GM12865 (cell line): ENCODE measurements around the gene PIEZO1.

ENCODE experiments used
- DNase-seq: peaks from one replicate; pipeline ENCODE4 v3.0.0; 2010; ENCODE audit warnings: low read depth
- H3K4me3 ChIP-seq: 2 replicates; pipeline ENCODE4 v1.5.1; 2011; ENCODE audit warnings: mild to moderate bottlenecking, low read depth, low read length, control low read depth
- CTCF ChIP-seq: IDR thresholded peaks from 2 replicates; pipeline ENCODE4 v1.5.1; 2011; ENCODE audit warnings: low read length, control low read depth, low read depth, inconsistent platforms; ENCODE audit not compliant: insufficient read depth; ENCODE audit errors: missing control alignments

PIEZO1 gene

GRCh38 chr16:88731699-88732098 is 53.3 kb downstream of the PIEZO1 start:
- DNase-seq = no peak
- no peak overlapping the region for H3K4me3 ChIP-seq
- TF ChIP-seq CTCF = no peak

GRCh38 chr16:88730632-88731607 is 54.1 kb downstream of the PIEZO1 start:
- TF ChIP-seq CTCF = no peak
- H3K4me3 ChIP-seq = no peak overlapping the region
- no peak for DNase-seq

GRCh38 chr16:88727871-88728270 is 57.1 kb downstream of the PIEZO1 start:
- DNase-seq = no peak
- no peak overlapping the region for H3K4me3 ChIP-seq
- TF ChIP-seq CTCF = no peak

- no peak for DNase-seq
- no peak for TF ChIP-seq CTCF
- no peak overlapping the region for H3K4me3 ChIP-seq
Measured at GRCh38 chr16:88726981-88727380, 58.0 kb downstream of the PIEZO1 start.

GRCh38 chr16:88726408-88726749 is 58.6 kb downstream of the PIEZO1 start:
- no peak for DNase-seq
- no peak for TF ChIP-seq CTCF
- H3K4me3 ChIP-seq = no peak overlapping the region

- no peak for TF ChIP-seq CTCF
- no peak overlapping the region for H3K4me3 ChIP-seq
- no peak for DNase-seq
Measured at GRCh38 chr16:88725609-88726407, 59.2 kb downstream of the PIEZO1 start.
